Measurements from ENCODE around the gene PSMA1.
A peak's percentile ranks its signal among the peaks of the same experiment; 100 is the strongest.
"Not testable (repeated sequence)": the region's sequence is repeated elsewhere in the genome, so short reads cannot be mapped to it uniquely, and the experiment has no call there.

Gene PSMA1

DNA sequence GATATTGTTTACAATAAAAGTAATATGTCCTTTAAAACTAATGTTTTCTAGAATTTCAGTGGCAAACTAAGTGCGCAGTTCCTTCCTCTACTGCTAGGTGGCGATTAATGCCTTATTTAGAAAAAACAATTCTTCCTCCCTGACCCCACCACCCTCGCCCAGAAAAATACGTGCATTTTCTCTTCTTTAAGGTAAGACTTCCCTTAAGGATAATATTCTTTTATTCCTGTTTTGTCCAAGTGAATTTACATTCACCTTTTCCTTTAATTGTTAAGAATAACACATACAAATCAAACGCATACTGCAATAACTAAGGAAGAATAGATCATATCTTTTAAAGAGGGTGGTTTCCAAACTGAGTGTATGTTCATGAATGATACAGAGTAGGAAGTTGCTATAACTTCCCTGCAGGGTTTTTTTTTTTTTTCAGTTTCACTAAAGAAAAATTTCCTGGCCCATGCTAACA is 17.0 kb upstream of the PSMA1 start:
- no peak overlapping the region for H3K4me3 ChIP-seq (ENCODE audit: low read depth, low read length)

DNA sequence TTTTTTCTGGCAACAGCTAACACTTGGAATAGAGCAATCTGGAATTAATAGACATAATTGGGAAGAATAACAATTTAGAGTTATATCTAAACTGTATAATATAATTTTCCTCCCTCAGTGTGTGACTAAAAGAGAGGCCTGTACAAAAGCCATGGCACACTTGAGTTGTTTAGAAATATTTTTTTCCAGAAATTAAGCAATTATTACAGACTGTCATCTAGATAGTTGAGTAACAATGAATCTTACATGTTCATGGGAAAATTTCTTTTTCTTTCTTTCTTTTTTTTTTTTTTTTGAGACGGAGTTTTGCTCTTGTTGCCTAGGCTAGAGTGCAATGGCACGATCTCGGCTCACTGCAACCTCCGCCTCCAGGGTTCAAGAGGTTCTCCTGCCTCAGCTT is 15.0 kb upstream of the PSMA1 start:
- DNase-seq (ENCODE audit: low read depth); in situ Hi-C loops (cut with HindIII; ENCODE audit: low sequenced_read_pairs); H3K4me3 ChIP-seq (ENCODE audit: low read depth, low read length): not testable (repeated sequence)

More for the DNA sequence above, 17.0 kb upstream of the PSMA1 start:
- in situ Hi-C loops (cut with HindIII; ENCODE audit: low sequenced_read_pairs): no loop called here
- DNase-seq (ENCODE audit: low read depth): no peak
- TF ChIP-seq, protein P1, sequence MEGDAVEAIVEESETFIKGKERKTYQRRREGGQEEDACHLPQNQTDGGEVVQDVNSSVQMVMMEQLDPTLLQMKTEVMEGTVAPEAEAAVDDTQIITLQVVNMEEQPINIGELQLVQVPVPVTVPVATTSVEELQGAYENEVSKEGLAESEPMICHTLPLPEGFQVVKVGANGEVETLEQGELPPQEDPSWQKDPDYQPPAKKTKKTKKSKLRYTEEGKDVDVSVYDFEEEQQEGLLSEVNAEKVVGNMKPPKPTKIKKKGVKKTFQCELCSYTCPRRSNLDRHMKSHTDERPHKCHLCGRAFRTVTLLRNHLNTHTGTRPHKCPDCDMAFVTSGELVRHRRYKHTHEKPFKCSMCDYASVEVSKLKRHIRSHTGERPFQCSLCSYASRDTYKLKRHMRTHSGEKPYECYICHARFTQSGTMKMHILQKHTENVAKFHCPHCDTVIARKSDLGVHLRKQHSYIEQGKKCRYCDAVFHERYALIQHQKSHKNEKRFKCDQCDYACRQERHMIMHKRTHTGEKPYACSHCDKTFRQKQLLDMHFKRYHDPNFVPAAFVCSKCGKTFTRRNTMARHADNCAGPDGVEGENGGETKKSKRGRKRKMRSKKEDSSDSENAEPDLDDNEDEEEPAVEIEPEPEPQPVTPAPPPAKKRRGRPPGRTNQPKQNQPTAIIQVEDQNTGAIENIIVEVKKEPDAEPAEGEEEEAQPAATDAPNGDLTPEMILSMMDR (IDR thresholded peaks at IDR 0.05; ENCODE audit: low read depth, low read length, missing control alignments): peak; percentile 83

DNA sequence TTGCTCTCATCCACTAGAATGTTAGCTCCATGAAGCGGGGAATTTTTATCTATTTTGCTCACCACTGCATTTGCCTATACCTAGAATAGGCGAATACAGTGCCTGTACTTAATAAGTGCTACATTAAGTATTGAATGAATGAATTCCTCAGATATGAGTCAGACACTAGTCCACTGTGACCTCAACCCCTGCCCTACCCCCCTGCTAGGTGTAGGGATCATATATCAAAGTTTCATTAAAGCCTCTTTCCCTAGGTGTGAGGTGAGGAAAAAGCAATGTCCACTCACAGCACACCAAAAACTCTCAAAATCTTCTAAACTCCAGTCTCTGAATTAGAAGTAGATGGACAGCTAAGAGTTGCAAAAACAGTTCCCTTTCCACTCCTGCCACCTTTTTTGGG is 9.8 kb upstream of the PSMA1 start:
- no peak overlapping the region for H3K4me3 ChIP-seq (ENCODE audit: low read depth, low read length)
- TF ChIP-seq, protein P1 (IDR thresholded peaks at IDR 0.05; ENCODE audit: low read depth, low read length, missing control alignments): no peak
- in situ Hi-C loops (cut with HindIII; ENCODE audit: low sequenced_read_pairs): no loop called here
- DNase-seq (ENCODE audit: low read depth): no peak

DNA sequence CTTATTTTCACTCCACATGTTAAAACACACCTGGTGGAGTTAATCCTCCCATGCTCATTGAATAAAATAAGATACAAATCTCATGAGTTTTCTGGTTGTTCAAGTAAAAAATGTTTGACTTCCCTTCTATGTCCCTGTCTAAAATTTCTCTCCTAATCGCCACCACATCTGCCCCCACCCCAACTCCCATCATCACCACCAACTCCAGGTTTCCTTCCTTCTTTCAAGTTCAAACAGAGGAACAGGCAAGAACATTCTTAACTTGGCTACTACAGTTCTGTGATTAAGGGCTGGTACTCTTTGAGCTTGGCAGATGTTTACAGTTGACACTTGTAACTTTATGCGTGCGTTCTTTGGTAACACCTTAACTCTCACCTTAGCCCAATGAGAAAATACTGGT is 9.1 kb upstream of the PSMA1 start:
- DNase-seq (ENCODE audit: low read depth): no peak
- TF ChIP-seq, protein P1 (IDR thresholded peaks at IDR 0.05; ENCODE audit: low read depth, low read length, missing control alignments): no peak
- H3K4me3 ChIP-seq (ENCODE audit: low read depth, low read length): no peak overlapping the region
- in situ Hi-C loops (cut with HindIII; ENCODE audit: low sequenced_read_pairs): no loop called here

DNA sequence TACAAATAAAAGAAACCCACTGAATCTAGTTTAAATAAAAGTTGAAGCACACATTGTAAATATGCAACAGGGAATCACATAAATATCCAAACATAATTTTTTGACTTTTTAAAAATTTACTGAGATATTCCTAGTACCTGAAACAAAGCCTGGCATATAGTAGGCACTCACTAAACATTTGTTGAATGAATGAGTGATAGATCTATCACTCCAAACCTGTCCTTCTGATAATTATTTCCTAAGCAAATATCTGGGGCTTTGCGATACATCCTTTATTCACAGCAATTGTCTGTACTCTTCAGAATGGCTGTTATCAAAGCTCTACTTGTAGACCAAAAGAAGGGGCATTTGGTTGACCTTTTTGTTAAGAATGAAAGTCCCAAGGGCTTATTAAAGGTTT is 2.6 kb upstream of the PSMA1 start:
- TF ChIP-seq, protein P1 (IDR thresholded peaks at IDR 0.05; ENCODE audit: low read depth, low read length, missing control alignments): no peak
- DNase-seq (ENCODE audit: low read depth): no peak
- no peak overlapping the region for H3K4me3 ChIP-seq (ENCODE audit: low read depth, low read length)
- in situ Hi-C loops (cut with HindIII; ENCODE audit: low sequenced_read_pairs): no loop called here

DNA sequence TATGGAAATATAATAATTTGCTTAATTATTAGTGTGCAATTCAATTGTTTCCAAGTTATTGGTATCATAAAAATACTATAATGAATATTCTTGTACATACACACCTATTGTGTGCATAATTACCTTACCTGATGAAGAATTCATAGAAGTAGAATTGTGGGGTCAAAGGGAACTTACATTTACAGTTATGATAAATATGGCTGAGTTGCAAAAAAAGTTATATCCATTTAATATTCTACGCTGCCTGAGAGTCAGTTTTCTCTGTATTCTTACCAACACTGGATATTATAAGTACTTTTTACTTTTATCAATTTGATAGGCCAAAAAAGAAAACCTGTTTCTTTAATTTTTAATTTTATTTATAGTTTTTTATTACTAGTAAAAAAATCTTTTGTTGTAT is 2.1 kb upstream of the PSMA1 start:
- DNase-seq (ENCODE audit: low read depth): no peak
- in situ Hi-C loops (cut with HindIII; ENCODE audit: low sequenced_read_pairs): no loop called here
- H3K4me3 ChIP-seq (ENCODE audit: low read depth, low read length): no peak overlapping the region
- TF ChIP-seq, protein P1 (IDR thresholded peaks at IDR 0.05; ENCODE audit: low read depth, low read length, missing control alignments): no peak

DNA sequence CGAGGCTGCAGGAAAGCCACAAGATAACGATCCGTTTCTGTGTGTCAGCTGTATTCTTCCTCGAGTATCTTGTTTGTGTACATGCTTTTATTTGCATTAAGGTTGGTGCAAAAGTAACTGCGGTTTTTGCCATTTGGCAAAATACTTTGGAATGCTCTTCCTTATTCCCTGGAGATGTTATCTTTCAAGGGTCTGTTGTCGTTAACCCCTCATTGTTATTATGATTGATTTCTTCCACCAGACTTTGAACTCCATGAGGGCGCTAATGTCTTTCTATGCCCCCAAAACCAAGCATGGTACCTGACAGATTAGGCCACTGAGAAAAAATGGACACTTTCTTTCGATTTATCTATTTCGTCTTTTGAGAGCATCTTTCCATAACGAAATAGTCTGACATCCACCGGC is 563 bp upstream of the PSMA1 start:
- in situ Hi-C loops (cut with HindIII; ENCODE audit: low sequenced_read_pairs): no loop called here
- DNase-seq (ENCODE audit: low read depth): no peak
- peak overlapping the region; percentile 97 for H3K4me3 ChIP-seq (ENCODE audit: low read depth, low read length)
- TF ChIP-seq, protein P1 (IDR thresholded peaks at IDR 0.05; ENCODE audit: low read depth, low read length, missing control alignments): no peak
